GM12801 (cell line): Measurements from ENCODE around the gene DCBLD2.

Experiments
- TF ChIP-seq, protein P1 (sequence below): IDR thresholded peaks from one replicate; pipeline ENCODE4 v1.5.1; 2011; ENCODE audit warnings: control low read depth; ENCODE audit not compliant: insufficient read length; ENCODE audit errors: extremely low read depth

The DCBLD2 gene

GRCh38 chr3:98875535-98875934 lies 26.0 kb downstream of the DCBLD2 start:
- TF ChIP-seq, protein P1, sequence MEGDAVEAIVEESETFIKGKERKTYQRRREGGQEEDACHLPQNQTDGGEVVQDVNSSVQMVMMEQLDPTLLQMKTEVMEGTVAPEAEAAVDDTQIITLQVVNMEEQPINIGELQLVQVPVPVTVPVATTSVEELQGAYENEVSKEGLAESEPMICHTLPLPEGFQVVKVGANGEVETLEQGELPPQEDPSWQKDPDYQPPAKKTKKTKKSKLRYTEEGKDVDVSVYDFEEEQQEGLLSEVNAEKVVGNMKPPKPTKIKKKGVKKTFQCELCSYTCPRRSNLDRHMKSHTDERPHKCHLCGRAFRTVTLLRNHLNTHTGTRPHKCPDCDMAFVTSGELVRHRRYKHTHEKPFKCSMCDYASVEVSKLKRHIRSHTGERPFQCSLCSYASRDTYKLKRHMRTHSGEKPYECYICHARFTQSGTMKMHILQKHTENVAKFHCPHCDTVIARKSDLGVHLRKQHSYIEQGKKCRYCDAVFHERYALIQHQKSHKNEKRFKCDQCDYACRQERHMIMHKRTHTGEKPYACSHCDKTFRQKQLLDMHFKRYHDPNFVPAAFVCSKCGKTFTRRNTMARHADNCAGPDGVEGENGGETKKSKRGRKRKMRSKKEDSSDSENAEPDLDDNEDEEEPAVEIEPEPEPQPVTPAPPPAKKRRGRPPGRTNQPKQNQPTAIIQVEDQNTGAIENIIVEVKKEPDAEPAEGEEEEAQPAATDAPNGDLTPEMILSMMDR, result no peak

DNA sequence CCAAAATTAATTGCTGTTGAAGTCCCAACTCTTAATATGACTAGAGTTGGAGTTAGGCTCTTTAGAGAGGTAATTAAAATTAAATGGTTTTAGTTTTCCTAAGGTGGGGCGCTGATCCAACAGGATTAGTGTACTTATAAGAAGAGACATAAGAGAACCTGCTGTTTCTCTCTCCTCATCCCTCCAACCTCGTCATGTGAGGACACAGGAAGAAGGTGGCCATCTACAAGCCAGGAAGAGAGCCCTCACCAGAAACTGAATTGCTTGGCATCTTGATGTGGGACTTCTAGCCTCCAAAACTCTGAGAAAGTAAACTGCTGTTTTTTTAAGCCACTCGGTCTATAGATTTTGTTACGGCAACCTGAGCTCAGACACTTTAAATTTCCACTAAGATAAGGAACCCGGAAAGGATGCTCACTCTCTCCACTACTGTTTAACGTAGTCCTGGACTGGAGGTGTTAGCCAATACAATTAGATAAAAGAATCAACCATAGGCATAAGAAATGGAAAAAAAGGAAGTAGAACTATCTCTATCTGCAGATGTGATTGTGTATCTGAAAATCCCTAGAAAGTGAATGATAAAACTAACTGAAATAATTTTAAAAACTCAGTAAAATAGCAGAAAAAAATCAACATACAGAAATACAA lies 26.8 kb downstream of the DCBLD2 start:
- TF ChIP-seq, protein P1, result no peak

DNA sequence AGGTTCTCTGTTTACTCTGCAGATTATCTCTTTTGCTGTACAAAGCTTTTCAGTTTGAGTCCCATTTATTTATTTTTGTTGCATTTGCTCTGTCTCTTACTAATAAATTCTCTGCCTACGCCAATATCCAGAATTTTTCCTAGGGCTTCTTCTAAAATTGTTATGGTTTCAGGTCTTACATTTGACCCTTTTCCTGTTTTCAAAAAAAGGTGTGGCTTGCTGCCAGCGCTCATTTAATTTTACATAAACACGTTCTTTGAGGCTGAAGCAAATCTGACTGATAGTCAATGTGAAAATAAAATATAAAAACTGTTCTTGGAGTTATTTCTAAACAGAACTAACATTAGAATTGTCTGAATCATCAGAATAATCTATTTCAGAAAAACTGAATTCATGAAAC lies 32.1 kb downstream of the DCBLD2 start:
- TF ChIP-seq, protein P1, result no peak

GRCh38 chr3:98856724-98857123 lies 44.8 kb downstream of the DCBLD2 start:
- TF ChIP-seq, protein P1, result no peak

- TF ChIP-seq, protein P1, result no peak
Measured at GRCh38 chr3:98855806-98856400, 45.6 kb downstream of the DCBLD2 start.

DNA sequence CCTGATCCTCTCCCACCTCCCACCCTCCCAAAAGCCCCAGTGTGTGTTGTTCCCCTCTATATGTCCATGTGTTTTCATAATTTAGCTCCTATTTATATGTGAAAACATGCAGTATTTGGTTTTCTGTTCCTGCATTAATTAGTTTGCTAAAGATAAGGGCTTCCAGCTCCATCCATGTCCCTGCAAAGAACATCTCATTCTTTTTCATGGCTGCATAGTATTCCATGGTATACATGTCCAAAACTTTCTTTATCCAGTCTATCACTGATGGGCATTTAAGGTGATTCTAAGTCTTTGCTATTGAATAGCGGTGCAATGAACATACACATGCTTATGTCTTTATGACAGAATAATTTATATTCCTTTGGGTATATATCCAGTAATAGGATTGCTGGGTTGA lies 53.4 kb downstream of the DCBLD2 start:
- TF ChIP-seq, protein P1, result no peak

- TF ChIP-seq, protein P1, result no peak
Measured at GRCh38 chr3:98846101-98846500, 55.4 kb downstream of the DCBLD2 start.
